ENCODE measurements around the gene CDCA3. TPM values are rescaled to one million over a fixed set of nuclear protein-coding genes. Genes with fewer than 3 reads are reported as not detected.

The CDCA3 gene
- total and polyA plus RNA-seq, 2 of the 13 experiments (the other 11 are each of a cell fraction or from before 2014, with no cell fraction given): 32.7 to 56.5 TPM

DNA sequence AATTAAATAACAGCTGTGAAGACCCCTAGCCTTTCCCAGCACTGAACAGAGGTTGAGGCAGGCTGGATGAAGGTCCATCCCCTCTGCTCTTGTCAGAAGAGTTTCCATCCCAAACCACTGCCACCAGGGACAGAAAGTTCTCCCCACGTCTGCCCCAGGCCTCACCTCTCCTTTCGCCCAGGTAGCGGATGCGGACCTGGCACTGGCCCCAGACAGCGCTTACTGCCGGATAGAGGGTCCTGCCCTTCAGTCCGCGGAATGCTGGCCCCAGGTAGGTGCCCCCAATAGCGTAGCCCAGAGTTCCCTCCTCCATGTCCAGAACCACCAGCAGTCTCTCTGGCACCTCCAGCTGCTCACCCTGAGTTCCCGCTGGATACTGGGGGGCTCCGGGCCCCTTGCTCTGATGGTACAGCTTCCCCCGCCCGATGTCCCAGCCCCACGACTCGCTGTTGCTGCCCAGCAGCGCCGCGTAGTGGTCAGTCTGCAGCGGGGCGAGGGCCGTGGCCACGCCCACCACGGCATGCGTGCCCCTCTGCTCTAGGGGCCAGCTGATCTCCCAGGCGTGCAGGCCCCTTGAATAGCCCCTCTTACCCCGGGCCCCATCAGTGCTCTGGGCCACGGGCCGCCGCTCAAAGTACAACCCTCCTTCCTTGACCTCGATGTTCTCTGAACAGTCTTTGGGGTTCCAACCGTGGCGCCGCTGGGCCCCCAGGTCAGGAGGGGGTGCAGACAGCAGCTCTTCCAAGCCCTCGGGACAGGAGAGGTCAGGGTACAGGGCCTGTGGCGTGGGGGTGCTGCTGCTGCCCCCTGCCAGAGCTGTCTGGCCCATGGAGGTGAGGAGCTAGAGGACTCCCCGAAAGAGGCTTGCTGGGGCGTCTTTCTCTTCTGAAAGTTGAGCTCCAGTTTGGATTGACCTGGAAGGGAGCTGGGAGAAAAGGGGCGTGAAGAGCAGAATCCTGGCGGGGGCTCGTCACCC lies 21.3 kb upstream of the CDCA3 start (continued):
- TF ChIP-seq, protein P1, sequence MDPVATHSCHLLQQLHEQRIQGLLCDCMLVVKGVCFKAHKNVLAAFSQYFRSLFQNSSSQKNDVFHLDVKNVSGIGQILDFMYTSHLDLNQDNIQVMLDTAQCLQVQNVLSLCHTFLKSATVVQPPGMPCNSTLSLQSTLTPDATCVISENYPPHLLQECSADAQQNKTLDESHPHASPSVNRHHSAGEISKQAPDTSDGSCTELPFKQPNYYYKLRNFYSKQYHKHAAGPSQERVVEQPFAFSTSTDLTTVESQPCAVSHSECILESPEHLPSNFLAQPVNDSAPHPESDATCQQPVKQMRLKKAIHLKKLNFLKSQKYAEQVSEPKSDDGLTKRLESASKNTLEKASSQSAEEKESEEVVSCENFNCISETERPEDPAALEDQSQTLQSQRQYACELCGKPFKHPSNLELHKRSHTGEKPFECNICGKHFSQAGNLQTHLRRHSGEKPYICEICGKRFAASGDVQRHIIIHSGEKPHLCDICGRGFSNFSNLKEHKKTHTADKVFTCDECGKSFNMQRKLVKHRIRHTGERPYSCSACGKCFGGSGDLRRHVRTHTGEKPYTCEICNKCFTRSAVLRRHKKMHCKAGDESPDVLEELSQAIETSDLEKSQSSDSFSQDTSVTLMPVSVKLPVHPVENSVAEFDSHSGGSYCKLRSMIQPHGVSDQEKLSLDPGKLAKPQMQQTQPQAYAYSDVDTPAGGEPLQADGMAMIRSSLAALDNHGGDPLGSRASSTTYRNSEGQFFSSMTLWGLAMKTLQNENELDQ (CRISPR knock-in tag; IDR thresholded peaks at IDR 0.05; ENCODE audit: borderline replicate concordance): no peak
- TF ChIP-seq NFKBIZ (CRISPR knock-in tag; IDR thresholded peaks at IDR 0.05): no peak
- peak; percentile 83 for TF ChIP-seq HDAC2 (CRISPR knock-in tag; IDR thresholded peaks at IDR 0.05)
- TF ChIP-seq, protein P2, sequence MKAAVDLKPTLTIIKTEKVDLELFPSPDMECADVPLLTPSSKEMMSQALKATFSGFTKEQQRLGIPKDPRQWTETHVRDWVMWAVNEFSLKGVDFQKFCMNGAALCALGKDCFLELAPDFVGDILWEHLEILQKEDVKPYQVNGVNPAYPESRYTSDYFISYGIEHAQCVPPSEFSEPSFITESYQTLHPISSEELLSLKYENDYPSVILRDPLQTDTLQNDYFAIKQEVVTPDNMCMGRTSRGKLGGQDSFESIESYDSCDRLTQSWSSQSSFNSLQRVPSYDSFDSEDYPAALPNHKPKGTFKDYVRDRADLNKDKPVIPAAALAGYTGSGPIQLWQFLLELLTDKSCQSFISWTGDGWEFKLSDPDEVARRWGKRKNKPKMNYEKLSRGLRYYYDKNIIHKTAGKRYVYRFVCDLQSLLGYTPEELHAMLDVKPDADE (CRISPR knock-in tag; IDR thresholded peaks at IDR 0.05): no peak
- no peak for TF ChIP-seq JUN (CRISPR knock-in tag; IDR thresholded peaks at IDR 0.05)
- TF ChIP-seq, protein P3, sequence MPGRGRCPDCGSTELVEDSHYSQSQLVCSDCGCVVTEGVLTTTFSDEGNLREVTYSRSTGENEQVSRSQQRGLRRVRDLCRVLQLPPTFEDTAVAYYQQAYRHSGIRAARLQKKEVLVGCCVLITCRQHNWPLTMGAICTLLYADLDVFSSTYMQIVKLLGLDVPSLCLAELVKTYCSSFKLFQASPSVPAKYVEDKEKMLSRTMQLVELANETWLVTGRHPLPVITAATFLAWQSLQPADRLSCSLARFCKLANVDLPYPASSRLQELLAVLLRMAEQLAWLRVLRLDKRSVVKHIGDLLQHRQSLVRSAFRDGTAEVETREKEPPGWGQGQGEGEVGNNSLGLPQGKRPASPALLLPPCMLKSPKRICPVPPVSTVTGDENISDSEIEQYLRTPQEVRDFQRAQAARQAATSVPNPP (CRISPR knock-in tag; IDR thresholded peaks at IDR 0.05): peak; percentile 7; the same call in 1 of the 2 replicates
- no peak for TF ChIP-seq SATB2 (CRISPR knock-in tag; IDR thresholded peaks at IDR 0.05)
- 0 out of 2 replicates have a peak, but pooled peaks have one; percentile 39 for TF ChIP-seq TSC22D2 (CRISPR knock-in tag; IDR thresholded peaks at IDR 0.05; ENCODE audit: borderline replicate concordance)
- TF ChIP-seq ZBTB20 (CRISPR knock-in tag; IDR thresholded peaks at IDR 0.05; ENCODE audit: borderline replicate concordance, low read depth): peak; percentile 29; the same call in 1 of the 2 replicates
- TF ChIP-seq, protein P4, sequence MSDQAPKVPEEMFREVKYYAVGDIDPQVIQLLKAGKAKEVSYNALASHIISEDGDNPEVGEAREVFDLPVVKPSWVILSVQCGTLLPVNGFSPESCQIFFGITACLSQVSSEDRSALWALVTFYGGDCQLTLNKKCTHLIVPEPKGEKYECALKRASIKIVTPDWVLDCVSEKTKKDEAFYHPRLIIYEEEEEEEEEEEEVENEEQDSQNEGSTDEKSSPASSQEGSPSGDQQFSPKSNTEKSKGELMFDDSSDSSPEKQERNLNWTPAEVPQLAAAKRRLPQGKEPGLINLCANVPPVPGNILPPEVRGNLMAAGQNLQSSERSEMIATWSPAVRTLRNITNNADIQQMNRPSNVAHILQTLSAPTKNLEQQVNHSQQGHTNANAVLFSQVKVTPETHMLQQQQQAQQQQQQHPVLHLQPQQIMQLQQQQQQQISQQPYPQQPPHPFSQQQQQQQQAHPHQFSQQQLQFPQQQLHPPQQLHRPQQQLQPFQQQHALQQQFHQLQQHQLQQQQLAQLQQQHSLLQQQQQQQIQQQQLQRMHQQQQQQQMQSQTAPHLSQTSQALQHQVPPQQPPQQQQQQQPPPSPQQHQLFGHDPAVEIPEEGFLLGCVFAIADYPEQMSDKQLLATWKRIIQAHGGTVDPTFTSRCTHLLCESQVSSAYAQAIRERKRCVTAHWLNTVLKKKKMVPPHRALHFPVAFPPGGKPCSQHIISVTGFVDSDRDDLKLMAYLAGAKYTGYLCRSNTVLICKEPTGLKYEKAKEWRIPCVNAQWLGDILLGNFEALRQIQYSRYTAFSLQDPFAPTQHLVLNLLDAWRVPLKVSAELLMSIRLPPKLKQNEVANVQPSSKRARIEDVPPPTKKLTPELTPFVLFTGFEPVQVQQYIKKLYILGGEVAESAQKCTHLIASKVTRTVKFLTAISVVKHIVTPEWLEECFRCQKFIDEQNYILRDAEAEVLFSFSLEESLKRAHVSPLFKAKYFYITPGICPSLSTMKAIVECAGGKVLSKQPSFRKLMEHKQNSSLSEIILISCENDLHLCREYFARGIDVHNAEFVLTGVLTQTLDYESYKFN (CRISPR knock-in tag; conservative IDR thresholded peaks at IDR 0.05): peak; percentile 63
- TF ChIP-seq, protein P5, sequence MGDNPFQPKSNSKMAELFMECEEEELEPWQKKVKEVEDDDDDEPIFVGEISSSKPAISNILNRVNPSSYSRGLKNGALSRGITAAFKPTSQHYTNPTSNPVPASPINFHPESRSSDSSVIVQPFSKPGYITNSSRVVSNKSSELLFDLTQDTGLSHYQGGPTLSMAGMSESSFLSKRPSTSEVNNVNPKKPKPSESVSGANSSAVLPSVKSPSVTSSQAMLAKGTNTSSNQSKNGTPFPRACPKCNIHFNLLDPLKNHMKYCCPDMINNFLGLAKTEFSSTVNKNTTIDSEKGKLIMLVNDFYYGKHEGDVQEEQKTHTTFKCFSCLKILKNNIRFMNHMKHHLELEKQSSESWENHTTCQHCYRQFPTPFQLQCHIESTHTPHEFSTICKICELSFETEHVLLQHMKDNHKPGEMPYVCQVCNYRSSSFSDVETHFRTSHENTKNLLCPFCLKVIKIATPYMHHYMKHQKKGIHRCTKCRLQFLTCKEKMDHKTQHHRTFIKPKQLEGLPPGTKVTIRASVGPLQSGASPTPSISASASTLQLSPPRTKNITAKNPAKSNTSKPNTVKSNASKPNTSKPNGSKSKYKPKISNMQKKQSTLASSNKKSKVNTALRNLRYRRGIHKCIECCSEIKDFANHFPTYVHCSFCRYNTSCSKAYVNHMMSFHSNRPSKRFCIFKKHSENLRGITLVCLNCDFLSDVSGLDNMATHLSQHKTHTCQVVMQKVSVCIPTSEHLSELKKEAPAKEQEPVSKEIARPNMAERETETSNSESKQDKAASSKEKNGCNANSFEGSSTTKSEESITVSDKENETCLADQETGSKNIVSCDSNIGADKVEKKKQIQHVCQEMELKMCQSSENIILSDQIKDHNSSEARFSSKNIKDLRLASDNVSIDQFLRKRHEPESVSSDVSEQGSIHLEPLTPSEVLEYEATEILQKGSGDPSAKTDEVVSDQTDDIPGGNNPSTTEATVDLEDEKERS (CRISPR knock-in tag; IDR thresholded peaks at IDR 0.05): no peak
- no peak for TF ChIP-seq RBM22 (optimal IDR thresholded peaks at IDR 0.05; ENCODE audit: low read length)
- TF ChIP-seq ZNF616 (CRISPR knock-in tag; IDR thresholded peaks at IDR 0.05; ENCODE audit: low read depth): no peak

All from HepG2 (cell line).